HG03066 (cell line): ENCODE measurements around the gene FOXL2NB.

Experiments
- ATAC-seq: cut with Tn5 transposase; IDR thresholded peaks from one replicate; pipeline ENCODE4 v1.9.1; 2021; ENCODE audit warnings: low read depth; ENCODE audit not compliant: unreplicated experiment

FOXL2NB gene

GRCh38 chr3:138944929-138945708, 1.9 kb upstream of the FOXL2NB start:
- no peak for ATAC-seq

- ATAC-seq = no peak
Observed at GRCh38 chr3:138945709-138946662, 1.0 kb upstream of the FOXL2NB start.

DNA sequence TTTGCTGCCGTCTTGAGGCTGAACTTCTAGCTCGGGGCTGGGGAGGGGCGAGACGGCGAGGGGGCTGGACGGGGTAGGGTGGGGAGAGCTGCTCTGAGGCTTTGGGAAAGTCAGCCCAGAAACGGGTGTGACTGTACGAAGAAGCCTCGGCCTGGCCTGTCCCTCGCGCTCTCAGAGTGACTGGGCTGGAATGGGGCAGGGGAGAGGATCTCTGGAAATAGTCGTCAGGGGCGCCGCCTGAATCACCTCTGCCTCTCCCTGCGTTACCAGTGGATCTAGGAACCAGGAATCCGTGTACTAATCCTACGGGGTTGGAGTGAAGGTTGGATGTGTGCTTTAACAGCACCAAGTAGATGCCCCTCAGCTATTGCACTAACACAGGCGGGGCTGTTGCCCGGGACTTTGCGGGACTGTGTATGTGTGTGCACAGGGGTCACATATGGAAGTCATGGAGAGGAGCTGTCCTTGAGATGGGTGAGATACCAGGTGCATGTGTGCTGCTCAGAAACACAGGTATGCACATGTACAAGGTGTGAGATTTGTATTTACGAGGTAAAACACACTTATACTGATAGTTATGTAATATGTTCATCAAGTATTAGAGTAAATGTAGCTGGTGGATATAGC, 591 bp downstream of the FOXL2NB start:
- no peak for ATAC-seq

DNA sequence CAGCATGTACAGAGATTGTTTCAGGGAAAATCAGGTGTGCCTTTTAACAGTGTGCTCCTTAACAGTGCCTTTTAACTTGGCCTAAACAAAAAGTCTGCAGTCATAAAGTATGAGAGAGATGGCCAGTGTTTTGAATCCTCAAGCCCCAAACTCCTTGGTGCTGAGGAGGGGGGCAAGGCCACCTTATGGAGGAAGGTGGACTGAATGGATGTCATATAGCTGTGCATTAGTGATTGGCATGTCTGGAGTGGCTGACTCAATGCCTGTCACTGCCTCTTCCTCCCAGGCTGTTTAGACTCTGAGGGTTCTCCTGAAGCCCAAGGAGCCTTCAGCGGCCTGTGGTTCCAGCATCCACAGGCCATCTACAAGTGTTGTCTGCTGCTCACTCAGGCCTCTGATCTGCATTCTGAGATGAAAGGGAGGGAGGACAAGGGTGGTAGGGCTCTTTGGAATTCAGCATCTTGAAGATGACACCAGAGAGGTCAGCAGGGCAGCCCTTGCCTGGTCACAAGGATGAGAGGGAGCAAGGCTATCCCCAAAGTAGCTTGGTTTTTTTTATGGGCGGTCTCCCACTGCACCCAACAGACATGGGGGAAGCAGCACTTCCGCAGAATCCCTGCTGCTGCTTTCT, 1.5 kb downstream of the FOXL2NB start:
- ATAC-seq = no peak

DNA sequence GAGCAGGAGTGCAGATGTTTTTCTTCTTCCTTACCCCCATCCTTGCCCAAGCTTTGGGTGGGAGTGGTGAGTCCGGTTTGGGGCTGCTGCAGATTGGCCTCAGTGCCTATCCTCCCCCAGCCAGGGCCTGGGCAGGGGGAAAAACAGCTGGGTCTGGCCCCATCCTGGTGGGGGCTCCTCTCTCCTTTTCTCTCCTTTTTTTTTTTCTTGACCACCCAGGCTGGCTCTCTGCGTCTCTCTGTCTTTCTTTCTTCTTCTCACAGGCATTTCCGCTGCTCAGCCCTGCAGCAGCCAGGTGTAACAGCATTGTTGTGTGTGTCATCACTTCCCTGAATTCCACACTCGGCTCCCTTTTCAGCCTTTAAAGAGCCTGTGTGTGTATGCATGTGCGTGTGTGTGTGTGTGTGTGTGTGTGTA, 2.0 kb downstream of the FOXL2NB start:
- no peak for ATAC-seq

DNA sequence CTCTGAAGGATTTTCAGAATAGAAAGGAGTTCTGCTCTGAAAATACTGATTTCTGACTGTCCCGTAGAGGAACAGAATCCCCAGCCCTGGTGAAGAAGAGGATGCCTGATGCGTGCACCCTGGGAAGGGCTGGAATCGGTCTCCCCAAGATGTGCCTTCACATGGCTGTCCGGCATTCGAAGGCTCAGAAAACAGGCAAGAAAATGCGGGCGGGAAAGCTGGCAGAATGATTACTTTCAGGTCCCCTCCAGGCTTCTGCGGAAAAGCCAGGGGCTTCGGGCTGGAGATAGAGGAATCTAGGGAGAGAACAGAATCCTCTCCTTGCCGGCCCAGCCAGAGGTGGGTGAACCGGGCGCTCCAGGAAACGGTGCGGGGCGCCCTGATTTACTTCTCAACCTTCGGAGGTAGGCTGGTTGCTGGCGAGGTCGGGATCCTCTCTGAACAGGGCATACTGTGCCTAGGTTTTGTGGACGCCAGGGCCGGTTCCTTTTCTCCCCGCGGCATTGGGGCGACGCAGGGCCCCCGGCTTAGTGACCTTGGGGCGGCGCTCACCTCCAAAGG, 2.5 kb downstream of the FOXL2NB start:
- ATAC-seq = no peak

DNA sequence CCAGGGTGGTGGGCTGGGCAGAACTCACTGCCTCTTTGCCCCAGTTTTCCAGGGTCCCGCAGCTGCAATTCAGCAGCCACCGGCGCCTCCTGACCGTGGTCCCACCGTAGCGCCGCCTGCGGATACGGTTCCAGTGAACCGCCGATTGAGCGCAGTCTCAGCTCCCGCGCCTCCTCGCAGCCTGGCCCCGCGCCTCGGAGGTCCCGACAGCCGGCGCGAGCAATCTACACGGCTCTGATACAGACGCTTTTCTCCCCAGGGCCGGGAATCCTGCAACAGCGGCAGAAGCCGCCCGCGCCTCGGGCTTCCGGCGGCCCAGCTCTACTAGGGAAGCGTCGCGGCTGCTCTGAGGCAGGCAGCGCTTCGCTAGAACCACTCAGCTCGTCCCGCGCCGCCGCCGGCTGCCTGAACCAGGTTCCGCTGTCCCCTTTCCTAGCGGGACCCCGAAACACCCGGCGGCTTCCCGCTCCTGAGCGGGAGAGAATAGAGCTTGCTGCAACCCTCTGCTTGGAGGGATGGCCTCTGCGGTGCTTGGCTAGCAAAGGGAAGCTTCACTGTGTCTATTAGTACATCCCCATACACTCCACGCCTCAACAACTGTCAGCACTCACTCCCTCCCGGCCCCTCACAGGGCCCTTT, 3.1 kb downstream of the FOXL2NB start:
- no peak for ATAC-seq

GRCh38 chr3:138950701-138951100, 3.7 kb downstream of the FOXL2NB start:
- ATAC-seq = no peak

GRCh38 chr3:138960417-138960852, 13.4 kb downstream of the FOXL2NB start:
- no peak for ATAC-seq

GRCh38 chr3:138962854-138963560, 16.0 kb downstream of the FOXL2NB start:
- no peak for ATAC-seq

- no peak for ATAC-seq
Observed at GRCh38 chr3:138964264-138964663, 17.2 kb downstream of the FOXL2NB start.

DNA sequence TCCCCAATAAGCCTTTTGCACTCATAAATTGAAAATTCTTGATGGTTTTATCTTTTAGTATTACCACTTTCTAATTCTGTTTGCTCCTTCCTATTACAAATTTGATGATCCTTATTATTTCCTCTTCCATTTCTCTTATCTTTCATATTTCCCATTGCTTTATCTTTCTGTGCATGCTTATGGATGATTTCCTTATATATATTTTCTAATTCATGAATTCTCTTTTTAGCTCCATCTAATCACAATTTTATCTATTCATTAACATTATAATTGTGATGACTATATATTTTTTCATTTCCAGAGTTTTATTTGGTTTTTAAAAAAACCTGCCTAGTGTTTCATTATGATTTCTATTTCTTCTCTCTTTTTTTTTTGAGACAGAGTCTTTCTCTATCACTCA, 17.9 kb downstream of the FOXL2NB start:
- ATAC-seq = no peak

DNA sequence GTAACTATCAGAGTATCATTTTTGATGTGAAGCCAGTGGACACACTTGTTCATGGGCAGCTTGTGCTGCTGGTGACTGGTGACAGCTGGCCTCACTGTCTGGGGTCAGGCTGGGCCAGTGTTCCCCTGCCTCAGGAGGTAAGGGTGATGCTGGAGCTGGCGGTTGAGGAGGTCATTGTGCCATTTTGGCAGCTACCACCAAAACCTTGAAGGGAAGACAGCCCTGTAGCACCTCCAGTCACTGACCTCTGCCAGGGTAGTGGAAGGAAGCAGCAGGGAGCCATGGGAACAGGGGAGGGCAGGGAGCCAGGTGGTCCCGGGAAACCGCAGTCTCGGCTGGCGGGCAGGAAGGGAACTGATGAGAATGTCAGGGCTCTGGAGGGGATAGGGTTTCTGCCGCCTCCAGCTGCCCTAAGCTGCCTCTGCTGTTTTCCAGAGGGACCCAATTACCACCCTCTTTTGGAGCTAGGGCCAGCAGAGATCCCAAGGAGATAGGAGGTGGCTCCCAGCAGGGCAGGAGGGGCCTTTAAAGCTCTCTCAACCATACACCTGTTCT, 24.8 kb downstream of the FOXL2NB start:
- no peak for ATAC-seq

- ATAC-seq = no peak
Observed at GRCh38 chr3:138972941-138973340, 25.9 kb downstream of the FOXL2NB start.

DNA sequence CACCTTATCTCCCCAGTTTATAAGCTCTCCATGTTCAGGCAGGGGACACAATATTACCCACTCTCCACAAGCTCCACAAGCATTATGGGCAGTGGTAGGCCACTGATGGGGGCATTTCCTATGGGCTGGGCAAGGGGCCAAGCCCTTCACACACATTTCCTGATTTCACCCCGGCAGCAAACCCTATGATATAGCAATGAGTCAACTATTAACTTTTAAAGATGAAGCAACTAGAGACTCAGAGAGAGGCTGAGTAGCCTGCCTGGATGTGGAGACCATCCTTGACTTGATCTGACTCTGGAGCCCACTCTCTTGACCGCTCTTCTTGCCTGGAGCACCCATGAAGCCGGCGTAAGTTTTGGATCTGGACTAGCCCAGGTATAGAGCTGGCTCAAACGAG, 27.4 kb downstream of the FOXL2NB start:
- ATAC-seq = no peak

DNA sequence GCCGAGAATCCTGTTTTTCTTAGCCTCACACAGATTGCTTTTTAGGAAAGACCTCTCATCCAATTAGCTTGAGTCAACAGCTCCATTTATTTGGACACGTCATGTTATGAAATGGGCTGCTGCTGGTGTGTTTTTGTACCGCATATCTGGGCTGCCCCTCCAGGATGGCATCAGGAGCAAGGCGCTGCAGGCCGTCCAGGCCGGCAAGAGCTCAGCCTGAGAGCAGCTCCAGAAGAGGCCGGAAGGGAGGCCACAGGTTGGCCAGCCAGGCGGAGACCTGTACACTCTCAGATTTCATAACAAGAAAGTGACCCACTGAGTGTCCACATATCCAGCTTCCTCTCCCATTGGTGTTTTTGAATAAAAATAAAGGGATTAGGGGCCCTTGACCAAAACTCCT, 28.3 kb downstream of the FOXL2NB start:
- no peak for ATAC-seq

GRCh38 chr3:138976047-138976446, 29.0 kb downstream of the FOXL2NB start:
- ATAC-seq = no peak

DNA sequence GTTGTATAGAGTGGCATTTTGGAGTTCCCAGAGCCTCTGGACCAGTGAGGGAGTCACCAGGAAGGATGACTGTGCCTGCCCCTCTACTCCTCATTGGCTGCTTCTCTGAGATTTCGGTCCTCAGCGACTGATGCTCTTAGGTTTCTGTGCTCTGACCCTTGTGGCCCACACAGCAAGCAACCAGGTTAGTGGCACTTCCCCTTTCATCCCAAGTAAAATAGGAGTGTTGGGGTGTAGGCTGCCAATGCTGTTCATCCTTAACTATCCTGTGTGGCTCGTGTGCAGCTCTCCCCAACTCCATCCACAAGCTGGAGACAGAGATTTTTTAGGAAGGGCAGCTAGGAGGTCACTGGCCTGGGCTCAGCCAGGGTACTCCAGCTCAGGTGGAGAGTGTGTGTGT, 37.8 kb downstream of the FOXL2NB start:
- no peak for ATAC-seq

- ATAC-seq = no peak
Observed at GRCh38 chr3:138985932-138986331, 38.9 kb downstream of the FOXL2NB start.
